HG03432 (cell line): ENCODE data around the gene CSRNP3.

Experiments used
- ATAC-seq: cut with Tn5 transposase; IDR thresholded peaks from one replicate; pipeline ENCODE4 v1.9.1; 2021; ENCODE audit warnings: mild to moderate bottlenecking, moderate library complexity; ENCODE audit not compliant: unreplicated experiment

The CSRNP3 gene

GRCh38 chr2:165536851-165537499, 67.5 kb downstream of the CSRNP3 start:
- ATAC-seq = no peak

DNA sequence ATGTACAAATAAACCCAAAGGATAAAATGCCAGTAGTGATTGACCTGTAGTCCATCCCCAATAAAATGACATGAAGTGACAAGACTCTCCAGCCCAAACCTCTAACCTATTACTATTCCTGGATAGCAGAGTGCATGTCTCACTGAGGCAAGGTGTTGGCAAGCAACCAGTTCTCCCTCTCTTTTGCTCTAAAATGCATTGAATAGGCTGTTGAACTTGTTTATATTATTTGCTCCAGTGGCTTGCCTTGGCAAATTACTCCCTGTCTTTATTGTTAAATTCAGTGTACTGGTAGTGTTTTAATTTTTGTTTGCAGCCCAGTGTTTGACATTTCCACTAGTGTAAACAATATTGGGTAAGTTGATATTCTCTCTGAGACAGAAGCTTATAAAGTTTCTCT, 70.5 kb downstream of the CSRNP3 start:
- ATAC-seq = no peak

DNA sequence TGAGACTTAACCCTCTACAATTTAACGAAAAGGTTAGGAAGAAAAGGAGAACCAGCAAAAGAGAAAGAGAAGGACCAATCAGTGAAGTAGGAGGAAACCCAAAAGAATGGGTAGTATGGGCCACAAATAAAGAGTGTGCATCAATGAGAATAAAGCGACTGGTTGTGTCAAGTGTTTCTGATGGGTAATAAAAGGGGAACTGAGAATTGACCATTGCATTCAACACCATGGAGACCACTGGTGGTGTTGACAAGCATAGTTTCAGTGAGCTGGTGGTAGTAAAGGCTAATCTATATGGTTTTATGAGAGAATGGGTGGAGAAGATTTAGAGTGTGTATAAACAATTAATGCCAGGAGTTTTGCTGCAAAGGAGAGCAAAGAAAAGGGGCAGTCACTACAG, 75.4 kb downstream of the CSRNP3 start:
- peak; percentile 94 for ATAC-seq

GRCh38 chr2:165547900-165548299, 78.4 kb downstream of the CSRNP3 start:
- no peak for ATAC-seq

- ATAC-seq = no peak
These were observed 80.1 kb downstream of the CSRNP3 start for GRCh38 chr2:165549619-165550018.

- ATAC-seq = no peak
These were observed 89.3 kb downstream of the CSRNP3 start for GRCh38 chr2:165558832-165559231.

- no peak for ATAC-seq
These were observed 91.0 kb downstream of the CSRNP3 start for GRCh38 chr2:165560377-165560988.

GRCh38 chr2:165561516-165561915, 92.0 kb downstream of the CSRNP3 start:
- no peak for ATAC-seq

GRCh38 chr2:165562233-165562632, 92.7 kb downstream of the CSRNP3 start:
- ATAC-seq = no peak

DNA sequence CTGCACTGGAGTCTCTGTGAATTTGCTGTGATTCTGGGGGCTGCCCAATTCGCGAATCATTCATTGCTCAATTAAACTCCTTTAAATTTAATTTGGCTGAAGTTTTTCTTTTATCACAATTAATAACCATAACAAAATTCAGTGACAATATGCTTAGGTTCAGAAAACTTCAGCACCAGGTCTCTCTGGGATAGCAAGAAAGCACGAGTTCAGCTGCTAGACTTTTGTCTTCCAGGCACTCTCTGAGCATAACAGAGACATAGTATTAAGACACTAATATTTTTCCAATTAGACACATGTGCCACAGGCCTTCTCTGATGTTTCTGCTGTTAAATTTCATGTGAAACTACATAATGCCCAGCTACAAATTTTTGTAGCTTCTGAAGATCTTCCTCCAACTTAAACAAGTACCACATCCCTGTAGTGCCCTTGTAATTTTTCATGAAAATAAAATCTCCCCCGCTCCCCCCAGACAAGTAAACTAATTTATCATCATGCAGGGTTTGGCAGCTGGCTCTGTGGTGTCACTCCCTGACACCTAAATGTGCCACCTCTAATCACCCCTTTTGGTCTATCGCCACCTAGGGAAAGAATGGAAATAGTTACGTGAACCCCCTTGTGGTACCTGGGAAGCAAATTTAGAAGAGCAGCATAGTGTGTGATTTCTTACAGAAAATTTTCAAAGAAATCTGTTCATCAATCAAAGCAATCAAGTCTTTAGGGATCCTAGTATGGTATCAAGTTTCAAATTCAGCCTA, 94.1 kb downstream of the CSRNP3 start:
- no peak for ATAC-seq

GRCh38 chr2:165566008-165566407, 96.5 kb downstream of the CSRNP3 start:
- no peak for ATAC-seq

GRCh38 chr2:165567273-165567672, 97.8 kb downstream of the CSRNP3 start:
- ATAC-seq = no peak

DNA sequence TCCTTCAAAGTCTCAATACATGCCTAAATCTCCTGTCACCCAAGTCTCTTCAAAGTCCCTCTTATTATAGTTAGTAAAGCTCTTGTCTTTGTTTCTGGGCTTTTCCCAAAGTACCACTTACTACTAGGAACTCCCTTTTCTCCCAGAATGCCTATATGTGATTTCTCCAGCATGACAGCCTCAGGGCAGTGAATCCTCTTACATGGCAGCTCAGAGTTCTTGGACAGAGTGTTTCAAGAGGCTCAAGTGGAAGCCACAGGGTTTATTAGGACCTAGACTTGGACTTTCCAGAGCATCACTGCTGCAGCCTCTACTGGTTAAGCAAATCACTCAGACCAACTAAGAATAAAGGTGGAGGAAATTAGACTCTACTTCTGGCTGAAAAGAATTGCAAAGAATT, 98.9 kb downstream of the CSRNP3 start:
- ATAC-seq = no peak

GRCh38 chr2:165571477-165571876, 102.0 kb downstream of the CSRNP3 start:
- no peak for ATAC-seq

DNA sequence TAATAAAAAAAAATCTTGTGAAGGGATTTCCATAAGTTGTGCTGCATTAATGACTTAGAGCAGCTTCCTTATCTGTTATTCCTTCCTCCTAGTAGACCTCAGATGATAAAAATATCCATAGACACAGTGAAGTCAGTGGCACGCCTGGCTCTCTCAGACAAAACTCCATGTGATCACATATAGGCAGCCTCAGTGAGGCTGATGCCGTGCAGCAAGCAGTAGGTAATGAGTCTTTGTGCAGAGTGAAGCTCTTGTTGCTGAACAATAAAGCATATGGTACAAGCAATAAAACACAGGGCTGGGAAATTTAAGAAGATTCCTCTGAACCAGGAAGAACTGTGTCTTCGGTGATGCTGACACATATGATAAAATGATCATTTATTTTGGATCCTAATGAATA, 102.7 kb downstream of the CSRNP3 start:
- ATAC-seq = no peak

DNA sequence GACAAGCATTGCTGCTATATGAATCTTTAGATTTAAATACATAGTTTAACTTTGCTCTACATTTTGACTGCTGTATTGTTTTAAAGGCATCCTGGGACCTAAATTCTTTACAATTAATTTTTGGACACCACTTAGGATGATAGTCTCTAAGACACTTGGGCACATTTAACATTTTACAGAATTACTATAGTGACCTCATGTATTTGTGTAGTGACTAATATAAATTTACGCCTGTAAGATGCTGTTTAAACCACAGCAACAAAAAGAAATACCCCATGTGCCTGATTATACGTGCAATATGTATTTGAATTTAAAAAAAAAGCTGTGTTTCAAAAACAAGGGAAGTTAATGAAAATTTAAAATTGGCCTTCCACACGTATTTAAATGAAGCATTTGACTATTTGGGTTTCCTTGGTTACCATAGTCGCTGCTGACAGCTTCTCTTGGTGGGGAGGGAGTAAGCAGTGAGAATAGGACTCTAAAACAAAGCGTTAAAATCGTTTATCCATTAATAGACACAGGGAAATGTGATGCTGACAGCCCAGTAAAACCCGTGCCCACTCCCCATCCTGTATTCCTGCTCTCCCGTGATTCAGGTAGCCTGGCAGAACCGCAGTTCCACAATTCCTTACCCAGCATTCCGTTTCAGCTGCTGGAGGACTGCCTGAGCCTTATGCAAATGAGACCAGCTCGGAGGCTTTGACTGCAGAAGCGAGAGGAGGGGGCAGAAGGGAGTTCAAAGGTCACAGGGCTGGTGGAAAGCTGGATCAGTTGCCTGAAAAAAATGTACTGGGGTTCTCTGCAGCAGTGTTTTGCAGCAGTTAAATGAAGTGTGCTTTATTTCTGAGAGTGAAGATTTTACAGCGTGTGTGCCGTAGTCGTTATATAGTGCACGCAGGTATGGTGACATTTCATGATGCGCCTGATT, 104.3 kb downstream of the CSRNP3 start:
- ATAC-seq = peak; percentile 50

DNA sequence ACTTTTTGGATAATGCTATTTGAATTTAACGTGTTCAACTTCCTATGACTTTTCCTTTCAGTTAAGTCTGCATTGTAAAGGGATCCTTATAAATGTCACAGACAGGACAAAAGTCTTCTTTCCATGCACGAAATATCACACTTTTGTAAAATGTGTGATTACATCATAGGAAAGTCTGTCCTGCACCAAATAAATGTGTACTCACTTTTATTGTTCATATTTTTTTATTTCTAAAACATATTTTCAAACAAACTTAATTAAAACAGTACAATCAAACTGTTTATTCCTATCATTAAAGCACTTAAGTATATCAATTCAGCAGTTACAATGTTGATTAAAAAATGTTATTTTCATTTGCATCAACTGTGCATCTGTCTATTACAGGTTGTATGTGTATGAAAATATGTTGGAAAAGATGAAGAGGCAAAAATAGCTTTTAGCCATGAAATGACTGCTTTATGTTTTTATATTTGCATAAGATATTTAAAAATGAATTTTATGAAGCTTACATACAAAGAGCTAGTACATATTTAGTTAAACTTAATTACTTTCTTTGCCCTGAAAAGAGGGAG, 105.6 kb downstream of the CSRNP3 start:
- ATAC-seq = no peak

DNA sequence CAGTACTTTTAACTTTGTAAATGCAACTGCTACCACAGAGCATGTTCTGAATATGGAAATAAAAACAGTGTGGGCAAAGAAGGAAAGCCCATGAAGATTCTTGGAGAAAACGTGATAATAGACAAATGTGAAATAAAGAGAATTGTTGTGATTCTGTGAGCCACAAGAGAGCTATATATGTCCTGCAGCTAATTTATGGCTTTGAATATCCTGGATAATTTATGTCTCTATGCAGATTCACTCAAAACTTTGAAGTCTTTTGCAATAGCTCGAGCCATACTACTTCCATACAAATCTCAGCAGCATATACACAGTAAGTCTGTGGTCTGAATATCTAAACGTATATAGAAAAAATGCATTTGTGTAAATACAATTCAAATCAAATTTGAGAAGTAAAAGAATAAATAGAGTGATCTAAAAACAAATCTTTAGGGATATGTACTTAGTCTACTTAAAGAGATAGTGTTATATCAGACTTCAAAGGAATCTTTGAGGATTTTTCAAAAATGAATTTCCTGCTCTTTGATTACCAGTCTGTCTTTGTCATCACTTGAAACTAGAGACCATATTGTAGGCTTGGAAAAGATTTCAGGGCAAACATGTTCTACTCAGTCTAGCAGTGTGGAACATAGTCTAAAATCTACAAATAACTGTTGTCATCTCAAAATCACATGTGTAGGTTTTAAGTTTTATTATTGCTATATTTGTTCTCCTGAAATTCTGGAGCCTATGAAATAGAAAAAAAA, 107.1 kb downstream of the CSRNP3 start:
- no peak for ATAC-seq

DNA sequence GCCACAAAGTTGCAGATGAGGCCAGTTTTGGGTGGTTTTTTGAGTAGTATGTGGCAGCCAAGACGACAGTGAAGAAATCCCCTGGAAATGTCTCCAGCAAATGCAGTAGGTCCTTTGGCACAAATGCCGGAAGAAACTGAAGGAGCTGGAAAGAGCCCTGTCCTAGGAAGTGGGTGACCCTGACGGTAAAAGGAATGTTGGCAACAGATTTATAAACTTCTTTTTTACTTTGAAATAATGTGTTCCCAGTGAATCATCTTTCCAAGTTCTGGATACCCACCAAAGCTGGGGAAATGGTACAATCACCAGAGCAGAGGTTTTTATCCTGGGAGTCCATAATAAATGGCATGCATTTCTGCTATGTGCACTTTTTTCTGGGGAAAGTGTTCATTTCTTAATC, 112.9 kb downstream of the CSRNP3 start:
- no peak for ATAC-seq

DNA sequence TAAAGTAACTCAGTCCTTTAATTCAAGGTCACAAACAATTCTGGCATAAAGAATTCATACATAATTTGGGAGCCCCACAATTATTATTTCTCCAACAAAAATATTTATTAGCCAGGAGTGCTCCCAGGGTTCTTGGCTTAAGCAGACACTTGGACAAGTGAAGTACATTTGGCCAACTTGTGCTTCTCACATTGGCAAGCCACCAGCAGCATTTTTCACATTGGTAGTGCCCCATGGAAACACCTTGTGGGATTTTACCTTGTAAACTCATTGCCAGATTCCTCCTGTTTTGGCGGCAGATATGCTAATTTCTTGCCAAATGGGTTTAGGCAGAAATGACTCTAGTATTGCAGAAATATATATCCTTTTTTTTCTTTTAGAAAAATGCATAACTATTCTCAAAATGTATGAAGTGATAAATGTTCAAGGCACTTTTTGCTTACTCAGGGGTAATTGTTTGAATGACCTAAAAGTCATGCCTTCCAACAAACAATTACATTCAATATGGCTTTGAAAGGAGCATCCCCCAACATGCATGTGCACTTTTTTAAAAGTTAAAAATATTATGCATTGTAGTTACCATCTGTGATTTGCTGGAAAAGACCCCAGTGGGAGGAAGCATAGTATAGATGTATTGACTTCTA, 113.5 kb downstream of the CSRNP3 start:
- no peak for ATAC-seq
